Upper lobe of right lung (tissue), 1 donor: Measurements from ENCODE around the gene GPR132. TPM values are rescaled to one million over a fixed set of nuclear protein-coding genes. Genes with fewer than 3 reads are reported as not detected.

Source experiments
- ATAC-seq: fragments of 200-7000 bp; cut with Tn5 transposase; one replicate; pipeline ENCODE4 v1.9.1; 2020; ENCODE audit warnings: mild to moderate bottlenecking, moderate library complexity
- DNase-seq: peaks from one replicate; pipeline ENCODE4 v3.0.0-alpha.2; 2020
- H3K27ac ChIP-seq: fragments of 200-600 bp; one replicate; pipeline ENCODE4 v1.8.0; 2022
- H3K27me3 ChIP-seq: fragments of 200-600 bp; one replicate; pipeline ENCODE4 v1.8.0; 2022; ENCODE audit warnings: mild to moderate bottlenecking
- H3K36me3 ChIP-seq: fragments of 200-600 bp; one replicate; pipeline ENCODE4 v1.8.0; 2022
- H3K4me1 ChIP-seq: fragments of 200-600 bp; one replicate; pipeline ENCODE4 v1.8.0; 2022
- H3K4me3 ChIP-seq: fragments of 200-600 bp; one replicate; pipeline ENCODE4 v1.8.0; 2022; ENCODE audit warnings: mild to moderate bottlenecking
- H3K9me3 ChIP-seq: fragments of 200-600 bp; one replicate; pipeline ENCODE4 v1.8.0; 2022
- CTCF ChIP-seq: fragments of 200-600 bp; IDR thresholded peaks from one replicate; pipeline ENCODE4 v1.8.0; 2022; ENCODE audit warnings: antibody characterized with exemption
- intact Hi-C: fragments of 100-400 bp; cut with DNase I; formaldehyde crosslinking; loops from one replicate; pipeline ENCODE4 v1.11.0; 2022
- total RNA-seq: library from RNA; stranded (reverse); fragmentation: NEBNext Ultra II Directional; extraction: Animal tissue kit (Norgen Biotek cat#: 25700); gene quantifications from one replicate; pipeline ENCODE4 v1.2.1, GENCODE V29; 2021
- donor health status: DM: no; HTN: yes; CAD: no; lungs with severe emphysema.

Gene GPR132
- total RNA-seq, 1 donor from 2014 or later, result 6.7 TPM

DNA sequence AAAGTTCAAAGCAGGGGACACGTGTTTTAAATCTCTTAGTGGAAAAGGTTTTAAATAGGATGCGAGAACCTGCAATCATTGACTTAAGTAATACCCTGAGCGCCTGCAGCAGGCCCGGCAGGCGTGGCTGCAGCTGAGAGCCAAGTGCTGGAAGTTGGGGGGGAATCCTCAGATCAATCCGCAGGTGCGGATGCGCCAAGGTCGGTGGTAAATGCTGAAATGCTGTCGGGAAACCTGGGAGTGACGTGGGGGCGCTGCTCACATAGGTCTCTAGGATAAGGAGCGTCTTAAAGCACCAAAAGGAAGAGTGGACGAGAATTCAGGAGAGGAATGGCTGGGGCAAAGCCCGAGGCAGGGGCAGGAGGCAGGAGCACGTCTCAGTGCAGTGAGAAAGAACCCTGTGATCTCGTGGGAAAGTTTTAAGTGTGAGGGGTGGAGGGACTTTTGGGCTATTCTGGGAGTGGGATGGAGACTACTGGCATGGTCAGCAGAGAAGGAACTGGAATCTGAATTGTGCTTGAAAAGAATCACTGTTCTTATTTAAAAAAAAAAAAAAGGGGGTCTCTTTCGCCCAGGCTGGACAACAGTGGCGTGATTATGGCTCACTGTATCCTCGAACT, 43.5 kb downstream of the GPR132 start:
- peak; percentile 75 for DNase-seq
- H3K36me3 ChIP-seq, result no peaks in the 10 kb centered on the region

GRCh38 chr14:105020815-105021655, 44.2 kb downstream of the GPR132 start, which contains the start of gene CDCA4:
TSS of gene CDCA4 (minus strand) at chr14:105021083. CDS start at chr14:105011929, 9,154 bp downstream.
- H3K4me1 ChIP-seq, result peaks cover 27% of the 10 kb centered on the region
- TF ChIP-seq CTCF, result no peak
- intact Hi-C loops, result no loop called here
- ATAC-seq (peak; percentile 96), DNase-seq (peak; percentile 99)
- H3K27ac ChIP-seq, result peak within 1 kb of the TSS; percentile 80
- H3K27me3 ChIP-seq, result no peaks in the 10 kb centered on the region
- H3K4me3 ChIP-seq, result peak within 1 kb of the TSS; percentile 80
- no peaks in the 10 kb centered on the region for H3K36me3 ChIP-seq
- H3K9me3 ChIP-seq, result no peaks in the 10 kb centered on the region

More for the DNA sequence above, 43.5 kb downstream of the GPR132 start:
- no peaks in the 10 kb centered on the region for H3K27me3 ChIP-seq
- peak overlapping the region; percentile 80 for H3K27ac ChIP-seq
- TF ChIP-seq CTCF, result no peak
- peak overlapping the region; percentile 80 for H3K4me3 ChIP-seq
- peaks cover 27% of the 10 kb centered on the region for H3K4me1 ChIP-seq
- ATAC-seq, result no peak
- intact Hi-C loops, result no loop called here
- H3K9me3 ChIP-seq, result no peaks in the 10 kb centered on the region

DNA sequence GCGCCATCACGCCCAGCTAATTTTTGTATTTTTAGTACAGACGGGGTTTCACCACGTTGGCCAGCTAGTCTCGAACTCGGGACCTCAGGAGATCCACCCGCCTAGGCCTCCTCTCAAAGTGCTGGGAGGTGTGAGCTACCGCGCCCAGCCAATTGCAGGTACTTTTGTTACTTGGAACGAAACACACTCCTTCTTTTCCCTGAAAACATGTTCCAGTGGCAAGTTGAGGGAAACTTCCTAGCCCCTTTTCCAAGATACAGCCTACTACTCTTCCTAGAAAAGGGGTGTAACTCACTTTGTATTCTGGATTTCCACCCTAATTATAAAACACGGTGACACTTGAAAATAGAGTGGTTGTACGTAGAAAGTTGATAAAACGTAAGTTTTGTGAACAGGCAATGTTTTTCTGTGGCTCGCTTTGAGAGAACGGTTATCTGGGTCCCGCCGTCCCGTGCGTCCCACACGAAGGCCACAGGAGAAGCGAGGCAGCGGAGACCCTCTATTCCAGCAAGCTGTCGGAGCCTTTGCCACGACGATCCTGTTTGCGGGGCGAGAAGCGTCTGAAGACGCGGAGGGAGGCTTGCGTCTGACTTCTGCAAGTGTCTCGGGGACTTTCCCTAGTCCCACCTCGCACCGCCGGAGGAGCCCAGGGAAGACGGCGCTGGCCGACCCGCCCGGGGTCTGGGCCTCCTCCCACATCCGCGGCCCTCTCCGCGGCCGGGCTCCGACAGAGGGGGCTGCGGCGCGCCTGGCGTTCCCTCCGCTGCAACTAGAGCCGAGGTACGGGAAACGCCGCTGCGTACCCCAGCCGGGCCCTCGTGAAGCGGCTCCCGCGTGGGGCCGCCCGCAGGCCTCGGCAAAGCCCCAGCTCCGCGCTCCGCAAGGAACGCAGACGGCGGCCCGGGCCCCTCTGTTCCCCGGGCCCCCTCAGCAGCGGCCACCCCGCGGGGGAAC, 45.1 kb downstream of the GPR132 start:
- ATAC-seq (peak; percentile 7), DNase-seq (peak; percentile 73)
- H3K36me3 ChIP-seq, result no peaks in the 10 kb centered on the region
- peak overlapping the region; percentile 67 for H3K27ac ChIP-seq
- H3K4me3 ChIP-seq, result peak overlapping the region; percentile 66
- no peaks in the 10 kb centered on the region for H3K9me3 ChIP-seq
- TF ChIP-seq CTCF, result no peak
- H3K27me3 ChIP-seq, result no peaks in the 10 kb centered on the region
- H3K4me1 ChIP-seq, result peaks cover 27% of the 10 kb centered on the region
- intact Hi-C loops, result no loop called here

- Histone ChIP-seq H3K27me3 (no peaks in the 10 kb centered on the region), H3K27ac (no peak overlapping the region), H3K36me3 (no peaks in the 10 kb centered on the region), H3K4me3 (no peak overlapping the region), H3K9me3 (no peaks in the 10 kb centered on the region), H3K4me1 (peaks cover 27% of the 10 kb centered on the region)
- DNase-seq, result no peak
- intact Hi-C loops, result no loop called here
- ATAC-seq, result no peak
- no peak for TF ChIP-seq CTCF
Measured at GRCh38 chr14:105018414-105018813, 46.8 kb downstream of the GPR132 start.

- no peak for ATAC-seq
- no peak for TF ChIP-seq CTCF
- H3K36me3 ChIP-seq, result peaks cover 6% of the 10 kb centered on the region
- peaks cover 16% of the 10 kb centered on the region for H3K4me1 ChIP-seq
- no peak overlapping the region for H3K4me3 ChIP-seq
- intact Hi-C loops, result no loop called here
- no peak for DNase-seq
- H3K9me3 ChIP-seq, result no peaks in the 10 kb centered on the region
- H3K27ac ChIP-seq, result no peak overlapping the region
- no peaks in the 10 kb centered on the region for H3K27me3 ChIP-seq
Measured at GRCh38 chr14:105015905-105016304, 49.3 kb downstream of the GPR132 start.
